AG04449 (cell line): ENCODE data around the gene LANCL2.
"Not testable (repeated sequence)": the region's sequence is repeated elsewhere in the genome, so short reads cannot be mapped to it uniquely, and the experiment has no call there.

ENCODE experiments used
- CTCF ChIA-PET: fragments of 350-600 bp; formaldehyde crosslinking; extraction: SDS; loops from one replicate; lab custom pipeline; 2021; ENCODE audit warnings: antibody characterized with exemption; lab: Yijun Ruan, JAX
- POLR2A ChIA-PET: fragments of 400-600, 350-600 bp; formaldehyde crosslinking; extraction: SDS; loops from one replicate; lab custom pipeline; 2020; ENCODE audit warnings: antibody characterized with exemption, inconsistent platforms; lab: Yijun Ruan, JAX
- DNase-seq: peaks from one replicate; pipeline ENCODE4 v3.0.0-alpha.2; 2010; ENCODE audit warnings: low read depth, low spot score
- H3K4me3 ChIP-seq: 2 replicates; pipeline ENCODE4 v1.5.1; 2011; ENCODE audit warnings: low read depth, mild to moderate bottlenecking, control low read depth, low read length
- CTCF ChIP-seq: IDR thresholded peaks from one replicate; pipeline ENCODE4 v1.5.1; 2011; ENCODE audit warnings: mild to moderate bottlenecking, moderate library complexity, low read length, control low read depth, inconsistent platforms; ENCODE audit not compliant: insufficient read depth; ENCODE audit errors: missing control alignments

The LANCL2 gene

GRCh38 chr7:55382251-55382650 is 17.1 kb downstream of the LANCL2 start:
- ChIA-PET POLR2A (no interaction called here), CTCF (interaction anchor here (1.1 kb wide), 1 partner anchor 33 kb away, joined by 3 read pairs; no protein-coding TSS in a partner anchor)
- no peak for DNase-seq
- no peak for TF ChIP-seq CTCF
- H3K4me3 ChIP-seq, result no peak overlapping the region

- TF ChIP-seq CTCF, result no peak
- ChIA-PET POLR2A (no interaction called here), CTCF (no interaction called here)
- no peak for DNase-seq
- no peak overlapping the region for H3K4me3 ChIP-seq
These were observed 21.4 kb downstream of the LANCL2 start for GRCh38 chr7:55386541-55386940.

- CTCF ChIA-PET, result no interaction called here
- POLR2A ChIA-PET, result no interaction called here
- TF ChIP-seq CTCF, result no peak
- no peak for DNase-seq
- no peak overlapping the region for H3K4me3 ChIP-seq
These were observed 22.2 kb downstream of the LANCL2 start for GRCh38 chr7:55387062-55387965.

- POLR2A ChIA-PET, result no interaction called here
These were observed 31.2 kb downstream of the LANCL2 start for GRCh38 chr7:55396233-55396785.

GRCh38 chr7:55397617-55398016 is 32.5 kb downstream of the LANCL2 start:
- H3K4me3 ChIP-seq, result no peak overlapping the region
- ChIA-PET POLR2A (no interaction called here), CTCF (interaction anchor here (4.2 kb wide), 1 partner anchor 17 kb away, joined by 24 read pairs; no protein-coding TSS in a partner anchor)
- no peak for DNase-seq
- no peak for TF ChIP-seq CTCF

More at GRCh38 chr7:55396233-55396785, 31.2 kb downstream of the LANCL2 start:
- DNase-seq, result no peak
- CTCF ChIA-PET, result interaction anchor here (0.9 to 4.2 kb wide), 3 partner anchors 18 to 623 kb away, joined by 3 to 24 read pairs (median 4); no protein-coding TSS in a partner anchor
- H3K4me3 ChIP-seq, result no peak overlapping the region
- TF ChIP-seq CTCF, result no peak

GRCh38 chr7:55400191-55400590 is 35.1 kb downstream of the LANCL2 start:
- TF ChIP-seq CTCF, result no peak
- CTCF ChIA-PET, result interaction anchor here (1.0 to 3.0 kb wide), 4 partner anchors 9 to 120 kb away, joined by 4 to 25 read pairs (median 13); partner anchors contain the start of gene LANCL2
- POLR2A ChIA-PET, result interaction anchor here (1.0 kb wide), 1 partner anchor 34 kb away, joined by 4 read pairs; no protein-coding TSS in a partner anchor

GRCh38 chr7:55402506-55402905 is 37.4 kb downstream of the LANCL2 start:
- CTCF ChIA-PET, POLR2A ChIA-PET, H3K4me3 ChIP-seq, DNase-seq: not testable (repeated sequence)

More at GRCh38 chr7:55400191-55400590, 35.1 kb downstream of the LANCL2 start:
- H3K4me3 ChIP-seq, result no peak overlapping the region
- DNase-seq, result no peak
